ENCODE measurements around the gene PRORP. TPM values are rescaled to one million over a fixed set of nuclear protein-coding genes. Genes with fewer than 3 reads are reported as not detected.
"Not testable (repeated sequence)": the region's sequence is repeated elsewhere in the genome, so short reads cannot be mapped to it uniquely, and the experiment has no call there.

PRORP gene
- 10 to 100 TPM in 11 of 12 donors, not detected in 1; 16.9 to 23.4 (median 20.3) TPM for polyA plus RNA-seq (ENCODE audit: insufficient read length in 12 of 12)
- long read RNA-seq, donor 1, partial matches to known transcripts = 6 of 8 reads
- long read RNA-seq, donor 1, other reads (novel, unspliced or antisense) = 0 of 8 reads
- long read RNA-seq, donor 2, partial matches to known transcripts = 0 of 6 reads
- long read RNA-seq, donor 2, other reads (novel, unspliced or antisense) = 0 of 6 reads
- long read RNA-seq, donor 3, partial matches to known transcripts = 0 of 3 reads
- long read RNA-seq, donor 3, other reads (novel, unspliced or antisense) = 0 of 3 reads
- long read RNA-seq, donor 4, partial matches to known transcripts = 0 of 1 reads
- long read RNA-seq, donor 4, other reads (novel, unspliced or antisense) = 0 of 1 reads
- long read RNA-seq, donor 5, full-length matches to known transcripts = 6 of 6 reads
- long read RNA-seq, donor 5, partial matches to known transcripts = 0 of 6 reads
- long read RNA-seq, donor 5, other reads (novel, unspliced or antisense) = 0 of 6 reads
- long read RNA-seq, donor 6, partial matches to known transcripts = 0 of 4 reads
- long read RNA-seq, donor 6, other reads (novel, unspliced or antisense) = 0 of 4 reads
- long read RNA-seq, donor 7 = 0 reads
- long read RNA-seq, donor 8, full-length matches to known transcripts = 7 of 7 reads
- long read RNA-seq, donor 8, partial matches to known transcripts = 0 of 7 reads
- long read RNA-seq, donor 8, other reads (novel, unspliced or antisense) = 0 of 7 reads
- long read RNA-seq, donor 9, partial matches to known transcripts = 0 of 1 reads
- long read RNA-seq, donor 9, other reads (novel, unspliced or antisense) = 0 of 1 reads
- long read RNA-seq, donor 10, partial matches to known transcripts = 0 of 4 reads
- long read RNA-seq, donor 10, other reads (novel, unspliced or antisense) = 0 of 4 reads
- long read RNA-seq, donor 11, partial matches to known transcripts = 0 of 5 reads
- long read RNA-seq, donor 11, other reads (novel, unspliced or antisense) = 0 of 5 reads

- DNase-seq = peak; percentile 94
Measured at GRCh38 chr14:35121887-35122695, at the start of gene PRORP, which contains the start of gene PPP2R3C. Gene PRORP (plus strand): TSS chr14:35122552. CDS start chr14:35123246, 694 bp downstream. Gene PPP2R3C (minus strand): TSS chr14:35121990. CDS start chr14:35121959, 31 bp downstream.

GRCh38 chr14:35073486-35073885 lies 48.9 kb upstream of the PRORP start:
- DNase-seq = no peak

- no peak for DNase-seq
Measured at GRCh38 chr14:35078082-35078481, 44.3 kb upstream of the PRORP start.

GRCh38 chr14:35079742-35080141 lies 42.6 kb upstream of the PRORP start:
- DNase-seq = no peak

- DNase-seq = no peak
Measured at GRCh38 chr14:35083530-35084150, 38.7 kb upstream of the PRORP start.

- DNase-seq = no peak
Measured at GRCh38 chr14:35085441-35085840, 36.9 kb upstream of the PRORP start.

GRCh38 chr14:35088514-35088913 lies 33.8 kb upstream of the PRORP start:
- no peak for DNase-seq

GRCh38 chr14:35094645-35095044 lies 27.7 kb upstream of the PRORP start:
- DNase-seq = not testable (repeated sequence)

- no peak for DNase-seq
Measured at GRCh38 chr14:35107866-35108265, 14.5 kb upstream of the PRORP start.

GRCh38 chr14:35112641-35113040 lies 9.7 kb upstream of the PRORP start:
- DNase-seq = no peak

GRCh38 chr14:35113308-35113950 lies 8.9 kb upstream of the PRORP start:
- DNase-seq = no peak

GRCh38 chr14:35114036-35114435 lies 8.3 kb upstream of the PRORP start:
- no peak for DNase-seq

GRCh38 chr14:35116242-35116641 lies 6.1 kb upstream of the PRORP start:
- DNase-seq = no peak

- no peak for DNase-seq
Measured at GRCh38 chr14:35117112-35117511, 5.2 kb upstream of the PRORP start.

GRCh38 chr14:35121026-35121886 lies 1.1 kb upstream of the PRORP start:
- DNase-seq = no peak

- no peak for DNase-seq
Measured at GRCh38 chr14:35122696-35123387, 490 bp downstream of the PRORP start.

GRCh38 chr14:35123388-35123703 lies 994 bp downstream of the PRORP start:
- DNase-seq = no peak

- no peak for DNase-seq
Measured at GRCh38 chr14:35124127-35124526, 1.8 kb downstream of the PRORP start.

Data from muscle of arm (tissue), 14 donors.